ENCODE measurements around the gene ITPR1.

DNA sequence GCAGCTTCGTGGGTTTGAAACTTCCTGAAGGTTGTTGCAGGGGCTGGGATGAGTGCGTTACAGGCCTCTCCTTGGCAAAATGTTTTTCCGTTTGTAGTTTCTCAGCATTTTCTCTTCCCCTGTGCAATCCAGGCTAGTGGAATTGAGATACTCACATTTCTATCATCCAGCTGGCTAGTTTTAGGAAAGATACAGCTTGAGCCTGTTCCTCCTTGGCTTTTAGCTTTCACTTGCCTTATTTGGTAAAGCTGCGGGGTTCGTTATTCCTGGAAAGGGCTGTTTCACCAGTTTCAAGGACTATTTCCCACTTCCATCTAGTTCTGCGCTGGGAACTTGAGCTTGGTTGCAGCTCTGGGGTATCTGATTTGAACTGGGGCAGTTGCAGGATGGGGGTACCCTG lies 90.3 kb downstream of the ITPR1 start:
- no peak for TF ChIP-seq EZH2 (IDR thresholded peaks at IDR 0.05; ENCODE audit: borderline replicate concordance, low read length)
- TF ChIP-seq CTCF (conservative IDR thresholded peaks at IDR 0.05 in 1 of 2, IDR thresholded peaks at IDR 0.05 in 1 of 2; ENCODE audit: extremely low read depth in 1 of 2, insufficient read depth in 1 of 2, low read depth in 1 of 2, low read length in 2 of 2) = no peak
